Type B pancreatic cell (in vitro differentiated cells): ENCODE results near the gene LIG3. TPM values are rescaled to one million over a fixed set of nuclear protein-coding genes. Genes with fewer than 3 reads are reported as not detected.

Source experiments
- DNase-seq: peaks from one replicate; pipeline ENCODE4 v3.0.0; 2021; ENCODE audit warnings: mixed read lengths; ENCODE audit not compliant: unreplicated experiment; ENCODE audit errors: extremely low spot score
- H3K27ac Mint-ChIP-seq: 2 replicates; pipeline ENCODE4 v1.8.0; 2021; ENCODE audit warnings: mild to moderate bottlenecking, mixed read lengths
- H3K27me3 Mint-ChIP-seq: 2 replicates; pipeline ENCODE4 v1.8.0; 2021; ENCODE audit warnings: mixed read lengths
- H3K36me3 Mint-ChIP-seq: 2 replicates; pipeline ENCODE4 v1.8.0; 2021; ENCODE audit warnings: mixed read lengths
- H3K4me1 Mint-ChIP-seq: one replicate; pipeline ENCODE4 v1.8.0; 2021; ENCODE audit warnings: mixed read lengths; ENCODE audit not compliant: unreplicated experiment
- H3K4me3 Mint-ChIP-seq: 2 replicates; pipeline ENCODE4 v1.8.0; 2021; ENCODE audit warnings: mild to moderate bottlenecking, mixed read lengths
- H3K9me3 Mint-ChIP-seq: 2 replicates; pipeline ENCODE4 v1.8.0; 2021; ENCODE audit warnings: mixed read lengths
- total RNA-seq: library from RNA; stranded (reverse); gene quantifications from 2 replicates; pipeline ENCODE4 v1.2.1, GENCODE V29; 2021; ENCODE audit warnings: low replicate concordance
- TF ChIP-seq, protein P1 (sequence below): fragments of 200-600 bp; sonication (generic); conservative IDR thresholded peaks from 2 replicates; pipeline ENCODE4 v1.5.0; 2021; ENCODE audit warnings: antibody characterized with exemption, mild to moderate bottlenecking

Gene LIG3
- total RNA-seq, 1 donor from 2014 or later: 73.0 TPM

DNA sequence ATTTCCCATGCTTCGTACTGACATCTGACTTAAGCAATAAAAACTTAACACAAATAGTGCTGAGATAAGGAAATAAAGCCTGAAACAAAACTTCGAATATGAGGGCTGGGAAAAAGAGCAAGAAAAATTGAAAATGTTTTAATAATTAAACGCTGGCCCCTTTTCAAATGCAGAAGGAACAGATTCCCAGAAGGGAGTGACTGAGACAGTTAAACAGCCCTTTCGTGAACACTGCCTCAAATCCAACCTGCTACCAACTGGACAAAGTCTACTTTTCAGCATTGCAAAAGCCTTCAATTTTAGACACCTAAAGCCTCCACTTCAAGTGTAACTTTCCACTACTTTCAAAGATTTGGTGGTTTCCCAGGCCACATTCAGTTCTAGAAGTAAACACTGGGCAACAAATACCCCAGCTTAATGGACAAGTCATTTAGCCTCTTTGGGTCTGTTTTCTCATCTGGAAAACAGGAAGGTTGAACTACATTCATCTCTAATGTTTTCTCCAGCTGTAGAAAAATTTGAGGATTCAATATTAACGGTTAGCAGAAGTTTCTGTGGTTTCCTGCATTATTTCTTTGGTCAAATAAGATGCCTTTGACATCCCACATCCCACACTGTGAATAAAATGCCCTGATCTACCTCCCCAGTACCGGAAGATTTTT is 71.4 kb downstream of the LIG3 start:
- Mint-ChIP-seq H3K9me3 (no peaks in the 10 kb centered on the region), H3K27me3 (no peaks in the 10 kb centered on the region), H3K4me1 (peaks cover 23% of the 10 kb centered on the region), H3K27ac (no peak overlapping the region), H3K4me3 (no peak overlapping the region), H3K36me3 (no peaks in the 10 kb centered on the region)
- TF ChIP-seq, protein P1, sequence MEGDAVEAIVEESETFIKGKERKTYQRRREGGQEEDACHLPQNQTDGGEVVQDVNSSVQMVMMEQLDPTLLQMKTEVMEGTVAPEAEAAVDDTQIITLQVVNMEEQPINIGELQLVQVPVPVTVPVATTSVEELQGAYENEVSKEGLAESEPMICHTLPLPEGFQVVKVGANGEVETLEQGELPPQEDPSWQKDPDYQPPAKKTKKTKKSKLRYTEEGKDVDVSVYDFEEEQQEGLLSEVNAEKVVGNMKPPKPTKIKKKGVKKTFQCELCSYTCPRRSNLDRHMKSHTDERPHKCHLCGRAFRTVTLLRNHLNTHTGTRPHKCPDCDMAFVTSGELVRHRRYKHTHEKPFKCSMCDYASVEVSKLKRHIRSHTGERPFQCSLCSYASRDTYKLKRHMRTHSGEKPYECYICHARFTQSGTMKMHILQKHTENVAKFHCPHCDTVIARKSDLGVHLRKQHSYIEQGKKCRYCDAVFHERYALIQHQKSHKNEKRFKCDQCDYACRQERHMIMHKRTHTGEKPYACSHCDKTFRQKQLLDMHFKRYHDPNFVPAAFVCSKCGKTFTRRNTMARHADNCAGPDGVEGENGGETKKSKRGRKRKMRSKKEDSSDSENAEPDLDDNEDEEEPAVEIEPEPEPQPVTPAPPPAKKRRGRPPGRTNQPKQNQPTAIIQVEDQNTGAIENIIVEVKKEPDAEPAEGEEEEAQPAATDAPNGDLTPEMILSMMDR: no peak
- DNase-seq: no peak

DNA sequence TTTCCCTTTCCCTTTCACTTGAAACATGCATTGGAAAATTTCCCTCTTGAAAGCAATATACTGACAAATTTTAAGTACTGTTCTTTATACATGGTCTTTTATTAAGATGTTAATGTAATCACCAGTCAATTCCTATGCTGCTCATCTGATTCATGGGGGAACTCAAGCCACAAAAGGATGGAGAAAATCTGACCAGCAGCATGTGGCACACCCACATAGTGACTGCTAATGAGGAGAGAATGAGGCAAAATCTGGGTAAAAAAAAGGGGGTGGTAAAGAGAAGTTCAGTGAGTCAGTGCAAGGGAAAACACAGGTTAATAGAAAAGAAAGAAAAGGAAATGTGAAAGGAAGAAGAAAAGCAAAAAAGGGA is 71.9 kb downstream of the LIG3 start:
- Mint-ChIP-seq H3K4me3 (no peak overlapping the region), H3K27me3 (no peaks in the 10 kb centered on the region), H3K36me3 (peaks cover under 1% of the 10 kb centered on the region), H3K9me3 (no peaks in the 10 kb centered on the region), H3K27ac (no peak overlapping the region), H3K4me1 (peaks cover 18% of the 10 kb centered on the region)
- no peak for DNase-seq
- TF ChIP-seq, protein P1: no peak

- Mint-ChIP-seq H3K4me1 (peaks cover 23% of the 10 kb centered on the region), H3K27me3 (no peaks in the 10 kb centered on the region)
These were observed 72.5 kb downstream of the LIG3 start for GRCh38 chr17:35052780-35053179.

DNA sequence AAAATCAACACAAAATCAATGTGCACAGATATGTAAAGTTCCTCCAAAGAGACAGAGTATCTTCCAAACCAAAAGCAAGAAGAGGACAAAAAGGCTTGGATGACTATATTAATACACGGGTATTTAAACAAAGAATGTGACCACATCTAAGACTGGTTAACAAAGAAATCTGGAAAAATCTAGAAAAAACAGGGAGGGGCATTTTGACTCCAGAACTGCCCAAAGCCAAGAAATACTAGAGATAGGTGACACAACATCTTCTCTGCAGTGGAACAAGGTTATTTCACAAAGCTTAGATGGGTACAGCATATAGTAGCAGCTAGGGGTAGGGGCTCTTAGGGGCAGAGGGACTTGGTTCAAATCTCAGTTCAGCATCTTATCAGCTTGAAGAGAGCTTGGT is 72.9 kb downstream of the LIG3 start:
- TF ChIP-seq, protein P1: no peak
- no peak for DNase-seq
- no peaks in the 10 kb centered on the region for H3K9me3 Mint-ChIP-seq
- H3K4me3 Mint-ChIP-seq: no peak overlapping the region
- H3K4me1 Mint-ChIP-seq: peaks cover 23% of the 10 kb centered on the region
- peaks cover 6% of the 10 kb centered on the region for H3K36me3 Mint-ChIP-seq
- H3K27me3 Mint-ChIP-seq: no peaks in the 10 kb centered on the region
- H3K27ac Mint-ChIP-seq: no peak overlapping the region

More at GRCh38 chr17:35052780-35053179, 72.5 kb downstream of the LIG3 start:
- peaks cover 6% of the 10 kb centered on the region for H3K36me3 Mint-ChIP-seq
- H3K9me3 Mint-ChIP-seq: no peaks in the 10 kb centered on the region
- no peak overlapping the region for H3K27ac Mint-ChIP-seq
- no peak for DNase-seq
- TF ChIP-seq, protein P1: no peak
- no peak overlapping the region for H3K4me3 Mint-ChIP-seq

- Mint-ChIP-seq H3K36me3 (peaks cover 6% of the 10 kb centered on the region), H3K9me3 (no peaks in the 10 kb centered on the region), H3K27ac (no peak overlapping the region), H3K4me1 (peaks cover 10% of the 10 kb centered on the region), H3K4me3 (no peak overlapping the region), H3K27me3 (no peaks in the 10 kb centered on the region)
- TF ChIP-seq, protein P1: no peak
- DNase-seq: no peak
These were observed 75.7 kb downstream of the LIG3 start for GRCh38 chr17:35056013-35056412.
